Activated naive CD8-positive, alpha-beta T cell treated with anti-CD3 and anti-CD28 coated beads, Interleukin-2, amount 50 U/mL, for 24 hours (primary cell): Measurements from ENCODE around the gene SMG6.

ENCODE experiments used
- ATAC-seq: fragments of 150-1000 bp; cut with Tn5 transposase; one replicate; pipeline ENCODE4 v1.10.0; 2021
- DNase-seq: peaks from one replicate; pipeline ENCODE4 v3.0.0; 2021
- H3K27ac Mint-ChIP-seq: one replicate; pipeline ENCODE4 v1.8.0; 2021; ENCODE audit warnings: mild to moderate bottlenecking, mixed read lengths
- H3K27me3 Mint-ChIP-seq: one replicate; pipeline ENCODE4 v1.8.0; 2021; ENCODE audit warnings: mixed read lengths
- H3K36me3 Mint-ChIP-seq: one replicate; pipeline ENCODE4 v1.8.0; 2021; ENCODE audit warnings: low read depth, mixed read lengths
- H3K4me1 Mint-ChIP-seq: one replicate; pipeline ENCODE4 v1.8.0; 2021; ENCODE audit warnings: mixed read lengths
- H3K4me3 Mint-ChIP-seq: one replicate; pipeline ENCODE4 v1.8.0; 2021; ENCODE audit warnings: mild to moderate bottlenecking, moderate library complexity, mixed read lengths
- H3K9me3 Mint-ChIP-seq: one replicate; pipeline ENCODE4 v1.8.0; 2021; ENCODE audit warnings: mixed read lengths

Gene SMG6

DNA sequence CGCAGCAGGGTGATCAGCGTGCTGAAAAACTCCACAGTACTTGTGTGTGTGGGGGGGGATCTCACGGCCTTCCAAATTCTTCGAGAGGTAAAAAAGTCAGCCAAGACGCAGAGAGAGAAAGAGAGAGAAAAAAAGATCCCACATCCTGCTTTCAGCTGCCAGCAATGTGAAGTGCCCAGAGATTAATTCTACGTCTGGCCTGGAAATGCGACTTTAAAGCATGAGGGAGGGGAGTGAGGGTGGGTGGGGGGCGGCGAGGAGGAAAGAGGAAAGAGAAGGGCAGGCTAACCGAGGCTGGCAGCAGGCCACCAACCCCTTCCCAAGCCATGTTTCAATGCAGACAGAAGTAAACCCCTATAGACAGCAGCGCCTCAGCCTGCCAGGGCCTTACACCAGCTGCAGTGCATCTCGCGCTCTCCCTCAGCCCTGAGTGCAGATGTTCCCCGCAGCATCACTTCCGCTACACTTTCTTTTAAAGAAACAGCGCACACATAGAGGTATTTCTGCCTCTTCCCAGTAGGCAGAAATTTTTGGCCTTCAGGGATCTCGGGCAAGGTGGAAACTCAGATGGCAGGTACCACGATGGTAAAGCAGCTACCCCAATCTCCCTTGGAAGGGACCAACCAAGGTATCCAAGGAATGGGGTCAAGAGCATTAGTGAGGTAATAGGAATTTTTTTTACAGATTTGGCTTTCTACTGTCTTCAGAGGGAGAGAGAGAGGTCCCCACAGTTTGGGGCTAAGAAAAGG is 87.8 kb downstream of the SMG6 start:
- Mint-ChIP-seq H3K27ac (peak overlapping the region; percentile 84), H3K36me3 (peaks cover 10% of the 10 kb centered on the region), H3K9me3 (no peaks in the 10 kb centered on the region), H3K4me1 (peaks cover 55% of the 10 kb centered on the region), H3K27me3 (no peaks in the 10 kb centered on the region), H3K4me3 (peak overlapping the region; percentile 73)
- peak; percentile 61 for DNase-seq
- ATAC-seq, result peak; percentile 99

DNA sequence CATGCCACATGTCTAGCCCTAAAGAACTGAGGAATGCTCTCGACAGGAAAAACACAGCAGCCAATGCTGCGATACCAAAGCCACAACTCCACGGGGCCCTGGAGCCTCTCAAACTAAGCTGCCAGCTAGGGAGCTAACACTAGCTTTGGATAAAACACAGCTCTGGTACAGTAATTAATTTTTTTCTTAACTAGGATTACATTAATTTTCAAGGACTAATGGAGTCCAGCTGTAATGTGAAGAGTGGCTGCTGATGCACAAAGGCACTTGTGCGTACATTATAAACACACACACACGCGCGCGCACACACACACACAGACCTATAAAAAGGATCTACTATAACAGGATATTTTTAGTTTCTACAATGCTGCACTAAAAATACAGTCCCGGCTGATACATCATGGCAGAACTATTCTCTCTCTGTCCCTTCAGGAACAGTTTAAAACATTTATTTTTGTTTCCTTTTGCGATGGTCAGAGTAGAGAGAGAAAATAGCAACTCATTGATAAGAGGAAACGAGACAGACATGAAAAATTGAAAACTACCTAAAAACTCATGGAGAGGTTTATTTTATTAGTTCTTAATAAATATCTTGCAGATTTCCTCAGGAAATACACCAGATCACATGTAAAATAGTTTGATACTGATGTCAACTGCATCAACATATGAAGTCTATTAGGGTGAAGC is 88.5 kb downstream of the SMG6 start:
- H3K36me3 Mint-ChIP-seq, result peaks cover 13% of the 10 kb centered on the region
- no peaks in the 10 kb centered on the region for H3K9me3 Mint-ChIP-seq
- no peaks in the 10 kb centered on the region for H3K27me3 Mint-ChIP-seq
- peak overlapping the region; percentile 84 for H3K27ac Mint-ChIP-seq
- H3K4me3 Mint-ChIP-seq, result peak overlapping the region; percentile 73
- no peak for DNase-seq
- ATAC-seq, result no peak
- peaks cover 57% of the 10 kb centered on the region for H3K4me1 Mint-ChIP-seq

GRCh38 chr17:2214047-2214928 is 89.3 kb downstream of the SMG6 start:
- Mint-ChIP-seq H3K27ac (peak overlapping the region; percentile 84), H3K9me3 (no peaks in the 10 kb centered on the region), H3K4me3 (peak overlapping the region; percentile 73), H3K27me3 (no peaks in the 10 kb centered on the region), H3K4me1 (peaks cover 57% of the 10 kb centered on the region), H3K36me3 (peaks cover 13% of the 10 kb centered on the region)
- DNase-seq, result no peak
- no peak for ATAC-seq

DNA sequence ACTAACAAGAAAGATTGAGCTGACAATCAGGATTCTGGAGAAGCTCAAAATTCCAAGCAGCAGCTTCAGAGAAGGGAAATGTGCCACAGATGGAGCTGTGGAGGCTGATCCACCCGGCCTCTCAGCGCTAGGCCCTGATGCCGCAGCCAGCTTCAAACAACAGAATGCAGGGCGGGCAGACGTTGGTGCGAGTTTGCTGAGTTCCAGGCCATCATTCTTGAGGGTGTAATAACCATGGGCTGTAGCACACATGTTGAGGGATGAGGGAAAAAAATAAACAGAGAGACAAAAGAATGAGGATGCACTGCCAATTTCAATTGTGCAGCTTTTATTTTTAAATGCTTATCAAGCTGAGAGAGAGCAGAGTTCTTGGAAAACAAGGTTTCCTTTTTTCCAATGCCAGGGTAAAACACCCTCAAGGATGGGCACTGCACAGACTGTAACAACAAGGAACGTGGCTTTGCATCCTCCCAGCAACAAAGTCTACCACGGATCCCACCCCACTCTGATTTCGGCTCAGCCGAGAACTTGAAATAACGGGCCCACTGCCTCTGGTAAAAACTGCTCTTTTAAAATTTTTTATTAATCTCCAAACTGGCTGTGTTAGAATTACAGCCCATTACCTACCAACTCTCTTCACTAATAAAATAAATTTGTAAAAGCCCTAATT is 90.2 kb downstream of the SMG6 start:
- Mint-ChIP-seq H3K27ac (peak overlapping the region; percentile 84), H3K27me3 (no peaks in the 10 kb centered on the region), H3K36me3 (peaks cover 10% of the 10 kb centered on the region), H3K4me1 (peaks cover 54% of the 10 kb centered on the region), H3K4me3 (no peak overlapping the region), H3K9me3 (no peaks in the 10 kb centered on the region)
- ATAC-seq (no peak), DNase-seq (no peak)

- Mint-ChIP-seq H3K27ac (no peak overlapping the region), H3K27me3 (no peaks in the 10 kb centered on the region), H3K36me3 (peaks cover 8% of the 10 kb centered on the region), H3K4me3 (no peak overlapping the region), H3K4me1 (peaks cover 54% of the 10 kb centered on the region), H3K9me3 (no peaks in the 10 kb centered on the region)
- ATAC-seq (no peak), DNase-seq (no peak)
These were observed 91.1 kb downstream of the SMG6 start for GRCh38 chr17:2212400-2212981.

GRCh38 chr17:2211661-2212399 is 91.8 kb downstream of the SMG6 start:
- peaks cover 6% of the 10 kb centered on the region for H3K36me3 Mint-ChIP-seq
- peaks cover 53% of the 10 kb centered on the region for H3K4me1 Mint-ChIP-seq
- no peak for DNase-seq
- no peak for ATAC-seq
- no peaks in the 10 kb centered on the region for H3K9me3 Mint-ChIP-seq
- no peak overlapping the region for H3K4me3 Mint-ChIP-seq
- no peaks in the 10 kb centered on the region for H3K27me3 Mint-ChIP-seq
- no peak overlapping the region for H3K27ac Mint-ChIP-seq

DNA sequence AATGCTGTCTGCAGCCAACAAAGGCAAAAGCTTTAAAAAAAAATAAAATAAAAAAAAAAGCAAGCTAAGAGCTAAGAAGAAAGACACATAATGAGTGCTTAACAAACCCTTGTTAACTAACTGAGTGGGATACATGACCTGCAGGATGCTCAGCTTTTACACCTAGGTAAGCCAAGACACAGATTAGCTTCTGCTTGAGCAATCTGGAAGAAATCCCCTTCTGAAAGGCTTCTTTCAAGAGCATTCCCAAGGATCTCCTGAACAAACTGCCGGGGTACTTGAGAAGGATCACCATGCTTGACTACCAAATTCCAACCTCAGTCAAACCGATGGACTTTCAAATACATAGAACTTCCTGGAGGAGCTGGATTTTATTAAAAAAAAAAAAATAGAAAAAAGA is 92.9 kb downstream of the SMG6 start:
- DNase-seq (no peak), ATAC-seq (no peak)
- no peaks in the 10 kb centered on the region for H3K9me3 Mint-ChIP-seq
- H3K27ac Mint-ChIP-seq, result no peak overlapping the region
- peaks cover 6% of the 10 kb centered on the region for H3K36me3 Mint-ChIP-seq
- no peak overlapping the region for H3K4me3 Mint-ChIP-seq
- H3K27me3 Mint-ChIP-seq, result no peaks in the 10 kb centered on the region
- peaks cover 44% of the 10 kb centered on the region for H3K4me1 Mint-ChIP-seq

DNA sequence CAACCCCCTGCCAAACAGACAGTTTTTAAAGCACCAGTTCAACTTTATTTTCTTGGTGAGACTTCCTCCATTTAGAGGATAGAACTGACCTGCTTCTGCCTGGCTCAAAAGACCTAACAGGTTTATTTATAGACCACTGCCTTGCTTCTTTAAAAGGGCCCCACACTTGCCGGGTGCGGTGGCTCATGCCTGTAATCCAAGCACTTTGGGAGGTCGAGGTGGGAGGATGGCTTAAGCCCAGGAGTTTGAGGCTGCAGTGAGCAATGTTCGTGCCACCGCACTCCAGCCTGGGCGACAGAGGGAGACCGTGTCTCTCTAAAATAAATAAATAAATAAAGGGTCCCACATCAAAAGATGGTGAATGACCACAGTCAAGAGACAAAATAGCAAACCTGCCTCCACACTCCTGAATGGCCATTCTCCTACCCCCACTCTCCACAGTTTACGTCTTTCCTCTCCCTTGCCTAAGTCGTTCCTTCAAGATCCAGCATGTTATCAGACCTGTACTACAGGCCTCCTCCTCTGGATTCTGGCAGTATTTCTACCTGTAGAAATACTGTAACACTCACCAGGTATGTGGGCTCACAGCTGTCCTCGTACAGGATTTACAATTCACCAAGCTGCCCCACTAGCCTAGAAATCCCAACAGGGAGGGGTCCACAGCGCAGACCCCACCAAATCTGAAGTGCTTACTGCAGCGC is 95.6 kb downstream of the SMG6 start:
- no peak for ATAC-seq

DNA sequence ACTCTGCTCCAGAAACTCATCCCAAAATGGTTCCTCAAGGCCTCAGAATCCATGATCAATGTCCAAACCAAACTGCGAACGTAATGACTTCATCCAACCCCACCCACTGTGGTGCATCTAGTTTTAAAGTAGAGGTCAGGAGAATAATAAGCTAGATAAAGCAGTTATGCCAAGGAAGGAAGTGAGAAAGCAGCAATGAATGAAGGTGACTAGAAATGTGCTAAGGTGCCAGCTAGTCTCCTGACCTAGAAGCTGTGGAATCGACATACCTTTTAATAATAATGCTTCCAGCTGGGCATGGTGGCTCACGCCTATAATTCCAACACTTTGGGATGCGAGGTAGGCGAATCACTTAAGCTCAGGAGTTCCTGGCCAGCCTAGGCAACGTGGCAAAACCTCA is 99.2 kb downstream of the SMG6 start:
- H3K9me3 Mint-ChIP-seq, result no peaks in the 10 kb centered on the region
- no peak for ATAC-seq
- H3K4me3 Mint-ChIP-seq, result no peak overlapping the region
- DNase-seq, result no peak
- H3K27ac Mint-ChIP-seq, result no peak overlapping the region
- H3K36me3 Mint-ChIP-seq, result peaks cover 2% of the 10 kb centered on the region
- H3K4me1 Mint-ChIP-seq, result peaks cover 16% of the 10 kb centered on the region
- H3K27me3 Mint-ChIP-seq, result no peaks in the 10 kb centered on the region

More for the DNA sequence above, 95.6 kb downstream of the SMG6 start:
- no peaks in the 10 kb centered on the region for H3K27me3 Mint-ChIP-seq
- peaks cover 23% of the 10 kb centered on the region for H3K4me1 Mint-ChIP-seq
- no peaks in the 10 kb centered on the region for H3K9me3 Mint-ChIP-seq
- no peak for DNase-seq
- H3K27ac Mint-ChIP-seq, result no peak overlapping the region
- no peak overlapping the region for H3K4me3 Mint-ChIP-seq
- H3K36me3 Mint-ChIP-seq, result peaks cover 8% of the 10 kb centered on the region

DNA sequence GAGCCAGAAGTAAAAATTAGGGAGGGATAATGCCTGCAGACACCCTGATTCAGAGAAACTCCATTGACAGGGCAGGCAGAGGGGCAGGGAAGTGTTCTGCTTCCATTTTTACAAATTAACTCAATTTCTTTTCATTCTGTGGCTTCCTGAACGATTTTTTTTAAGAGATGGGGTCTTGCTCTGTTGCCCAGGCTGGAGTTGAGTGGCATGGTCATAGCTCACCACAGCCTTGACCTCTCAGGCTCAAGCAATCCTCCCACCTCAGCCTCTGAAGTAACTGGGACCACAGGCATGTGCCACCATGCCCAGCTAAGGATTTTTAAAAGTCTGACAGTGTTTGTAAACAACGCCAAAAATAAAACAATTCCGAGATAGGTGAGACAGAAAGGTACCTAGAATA is 99.8 kb downstream of the SMG6 start:
- Mint-ChIP-seq H3K9me3 (no peaks in the 10 kb centered on the region), H3K27me3 (no peaks in the 10 kb centered on the region), H3K4me3 (no peak overlapping the region), H3K36me3 (peaks cover 2% of the 10 kb centered on the region), H3K27ac (no peak overlapping the region), H3K4me1 (peaks cover 16% of the 10 kb centered on the region)
- ATAC-seq (no peak), DNase-seq (no peak)

DNA sequence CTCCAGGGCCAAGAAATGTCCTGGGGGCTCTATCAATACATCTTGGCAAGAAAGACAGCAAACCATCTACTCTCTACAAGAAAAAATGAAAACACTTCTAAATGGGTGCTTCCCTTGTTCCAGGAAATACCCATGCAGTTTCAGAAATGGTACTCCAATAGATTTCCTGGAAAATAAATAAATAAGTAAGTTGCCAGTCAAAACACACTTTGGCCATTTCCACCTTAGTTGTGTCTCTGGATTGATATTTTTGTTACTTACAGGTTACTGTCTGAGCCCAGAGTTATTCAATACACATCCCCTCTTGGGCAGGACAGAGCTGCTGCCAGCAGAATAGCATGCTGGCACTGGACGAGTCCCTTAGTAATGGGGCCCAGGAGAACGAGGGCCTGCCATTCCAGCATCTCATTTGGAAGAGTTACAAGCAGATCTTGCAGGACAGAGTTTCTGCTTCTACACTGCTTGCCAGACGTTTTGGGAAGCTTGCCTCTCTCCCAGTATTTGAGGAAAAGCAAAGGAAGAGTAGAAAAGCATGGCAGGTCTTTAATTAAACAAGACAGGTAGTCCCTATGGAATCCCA is 100.5 kb downstream of the SMG6 start:
- ATAC-seq (no peak), DNase-seq (no peak)
- peaks cover 2% of the 10 kb centered on the region for H3K36me3 Mint-ChIP-seq
- no peaks in the 10 kb centered on the region for H3K9me3 Mint-ChIP-seq
- no peak overlapping the region for H3K27ac Mint-ChIP-seq
- H3K4me1 Mint-ChIP-seq, result peaks cover 16% of the 10 kb centered on the region
- no peaks in the 10 kb centered on the region for H3K27me3 Mint-ChIP-seq
- H3K4me3 Mint-ChIP-seq, result no peak overlapping the region

DNA sequence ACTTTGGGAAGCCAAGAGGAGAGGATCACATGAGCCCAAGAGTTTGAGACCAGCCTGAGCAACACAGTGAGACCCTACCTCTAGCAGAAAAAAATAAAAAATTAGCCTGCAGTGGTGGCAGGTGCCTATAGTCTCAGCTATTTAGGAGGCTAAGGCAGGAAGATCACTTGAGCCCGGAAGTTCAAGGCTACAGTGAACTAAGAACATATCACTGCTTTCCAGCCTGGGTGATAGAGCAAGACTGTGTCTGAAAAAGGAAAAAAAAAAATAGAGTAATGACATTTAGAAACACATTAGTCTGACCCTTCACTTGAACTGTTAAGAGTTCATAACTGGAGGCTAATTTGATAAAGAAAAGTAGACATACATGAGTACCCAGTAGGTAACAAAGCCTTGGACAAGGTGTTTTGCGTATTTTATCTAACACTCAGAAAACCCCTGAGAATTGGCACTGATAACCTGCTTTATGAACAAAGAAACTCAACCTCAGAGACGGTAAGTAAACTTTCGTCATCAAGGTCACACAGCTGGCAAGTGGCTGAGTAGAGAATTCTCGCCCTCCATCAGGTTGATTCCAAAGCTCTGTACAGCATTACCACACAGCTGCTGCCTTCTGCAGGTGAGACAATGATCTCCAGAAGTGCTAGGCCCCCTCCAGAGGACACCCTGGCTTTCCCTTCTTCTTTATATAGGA is 101.1 kb downstream of the SMG6 start:
- ATAC-seq (no peak), DNase-seq (no peak)
- no peaks in the 10 kb centered on the region for H3K9me3 Mint-ChIP-seq
- peaks cover 16% of the 10 kb centered on the region for H3K4me1 Mint-ChIP-seq
- no peaks in the 10 kb centered on the region for H3K27me3 Mint-ChIP-seq
- no peak overlapping the region for H3K4me3 Mint-ChIP-seq
- peaks cover 2% of the 10 kb centered on the region for H3K36me3 Mint-ChIP-seq
- H3K27ac Mint-ChIP-seq, result no peak overlapping the region
